GM13977 (cell line): ENCODE data around the gene ATP9A.

Source experiments
- DNase-seq: peaks from one replicate; pipeline ENCODE4 v3.0.0; 2012; ENCODE audit warnings: low spot score
- CTCF ChIP-seq: IDR thresholded peaks from 2 replicates; pipeline ENCODE4 v1.5.1; 2012; ENCODE audit warnings: mild to moderate bottlenecking, control low read depth; ENCODE audit not compliant: insufficient read depth; ENCODE audit errors: extremely low read depth, missing control alignments
- in situ Hi-C: fragments of 300-500 bp; cut with MboI; formaldehyde crosslinking; loops from one replicate; pipeline ENCODE4 v1.12.0; 2022; ENCODE audit warnings: low sequenced_read_pairs, low pct_unique_long_range_greater_than_20kb, mixed read lengths, inconsistent platforms; ENCODE audit not compliant: unreplicated experiment

ATP9A gene

DNA sequence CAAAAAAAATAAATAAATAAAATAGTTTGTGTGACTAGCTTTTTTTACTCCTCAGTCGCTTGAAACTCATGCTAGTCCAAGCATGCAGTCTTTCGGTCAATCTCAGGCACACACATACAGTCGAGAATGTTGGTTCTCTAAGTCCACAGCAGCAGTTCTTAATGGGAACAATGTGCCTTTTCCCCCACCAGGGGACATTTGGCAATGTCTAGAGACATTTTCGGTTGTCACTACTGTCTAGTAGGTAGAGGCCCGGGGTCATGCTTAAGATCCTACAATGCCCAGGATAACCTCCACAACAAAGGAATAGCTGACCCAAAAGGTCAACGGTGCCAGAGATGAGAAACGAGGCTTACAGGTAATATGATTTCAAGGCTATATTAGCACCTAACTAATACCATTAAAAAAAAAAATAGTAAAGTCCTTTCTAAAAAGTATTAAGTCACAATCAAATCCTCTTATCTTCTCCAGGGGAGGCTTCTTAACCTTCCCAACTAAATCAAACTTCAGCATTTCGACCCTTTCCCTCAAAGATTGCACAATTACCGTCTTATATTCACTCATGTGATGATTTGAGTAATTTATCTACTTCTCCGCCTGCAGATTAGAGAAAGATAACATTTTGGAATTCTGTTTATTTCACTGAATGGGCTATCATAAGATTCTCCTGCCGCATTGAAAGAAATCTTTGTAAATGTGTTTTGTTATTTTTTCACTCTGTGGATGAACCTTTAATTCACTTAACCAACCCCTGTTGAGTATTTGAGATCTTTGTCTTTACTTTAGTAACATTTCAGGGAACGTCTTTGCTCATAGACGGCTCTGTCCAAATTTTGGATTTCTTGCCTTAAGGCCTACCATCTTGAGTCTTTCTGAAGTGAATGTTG is 42.2 kb upstream of the ATP9A start:
- no peak for DNase-seq
- TF ChIP-seq CTCF, result no peak
- in situ Hi-C loops, result no loop called here

- in situ Hi-C loops, result no loop called here
- no peak for DNase-seq
- no peak for TF ChIP-seq CTCF
These were observed 39.6 kb upstream of the ATP9A start for GRCh38 chr20:51807720-51808250.

GRCh38 chr20:51804754-51805153 is 36.6 kb upstream of the ATP9A start:
- in situ Hi-C loops, result no loop called here
- TF ChIP-seq CTCF, result no peak
- no peak for DNase-seq

GRCh38 chr20:51803148-51803854 is 35.1 kb upstream of the ATP9A start:
- in situ Hi-C loops, result no loop called here
- DNase-seq, result no peak
- TF ChIP-seq CTCF, result no peak

DNA sequence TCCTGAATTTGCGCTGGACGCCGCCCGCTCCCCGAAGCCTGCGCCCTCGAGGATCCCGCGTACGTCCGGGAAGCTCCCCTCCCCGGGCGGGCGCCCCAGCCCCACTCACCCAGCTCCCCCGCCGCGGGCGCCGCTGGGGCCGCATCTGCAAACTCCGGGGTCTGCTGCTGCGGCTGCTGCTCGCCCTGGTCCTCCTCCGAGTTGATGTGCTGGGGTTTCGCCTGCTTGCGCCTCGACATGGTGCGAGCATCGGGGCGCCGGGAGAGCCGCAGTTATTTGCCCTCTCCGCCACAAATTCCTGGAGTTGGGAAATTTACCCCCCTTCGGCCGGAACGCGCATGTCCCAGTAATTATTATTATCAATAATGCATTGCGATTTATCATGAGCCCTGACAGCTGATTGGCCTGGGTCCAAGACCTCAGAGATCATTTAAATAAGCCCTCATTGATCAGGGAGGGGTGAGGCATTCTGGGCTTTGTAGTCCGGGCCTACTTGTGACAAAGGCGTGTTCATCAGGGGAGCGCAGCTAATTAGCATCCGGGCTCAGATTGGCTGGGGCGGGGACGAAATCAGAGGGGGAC is 34.1 kb upstream of the ATP9A start, which contains the start of gene SALL4:
Gene SALL4, minus strand, starts transcription at position 352 of the 582 bp plus-strand sequence. Its CDS starts 113 bp downstream, at position 239.
- in situ Hi-C loops, result no loop called here
- TF ChIP-seq CTCF, result no peak
- no peak for DNase-seq

GRCh38 chr20:51801823-51802123 is 33.6 kb upstream of the ATP9A start:
- TF ChIP-seq CTCF, result no peak
- in situ Hi-C loops, result no loop called here
- DNase-seq, result peak; percentile 39
